ENCODE results near the gene CCAR1. TPM values are rescaled to one million over a fixed set of nuclear protein-coding genes. Genes with fewer than 3 reads are reported as not detected.
"Not testable (repeated sequence)": the region's sequence is repeated elsewhere in the genome, so short reads cannot be mapped to it uniquely, and the experiment has no call there.

Gene CCAR1
- polyA plus RNA-seq, 1 experiment: 61.4 TPM

- Histone ChIP-seq H3K4me3 (ENCODE audit: low read depth, low read length) (no peak overlapping the region), H3K27me3 (ENCODE audit: control insufficient read depth, insufficient read depth, low read length) (no peaks in the 10 kb centered on the region), H3K36me3 (ENCODE audit: control insufficient read depth, insufficient read depth, low read length) (no peaks in the 10 kb centered on the region)
- no peak for DNase-seq (ENCODE audit: low read depth)
- CTCF ChIA-PET: no interaction called here
- POLR2A ChIA-PET: no interaction called here
- no peak for TF ChIP-seq CTCF (IDR thresholded peaks at IDR 0.05; ENCODE audit: insufficient read depth, low read depth, low read length)
Observed at GRCh38 chr10:68804692-68805091, 83.7 kb downstream of the CCAR1 start.

GRCh38 chr10:68810830-68811229, 89.8 kb downstream of the CCAR1 start:
- POLR2A ChIA-PET; H3K36me3 ChIP-seq (ENCODE audit: control insufficient read depth, insufficient read depth, low read length); H3K27me3 ChIP-seq (ENCODE audit: control insufficient read depth, insufficient read depth, low read length); CTCF ChIA-PET; DNase-seq (ENCODE audit: low read depth); H3K4me3 ChIP-seq (ENCODE audit: low read depth, low read length): not testable (repeated sequence)

GRCh38 chr10:68811314-68812009, 90.4 kb downstream of the CCAR1 start:
- TF ChIP-seq CTCF (IDR thresholded peaks at IDR 0.05; ENCODE audit: insufficient read depth, low read depth, low read length): no peak
- POLR2A ChIA-PET: no interaction called here
- H3K4me3 ChIP-seq (ENCODE audit: low read depth, low read length): no peak overlapping the region
- H3K36me3 ChIP-seq (ENCODE audit: control insufficient read depth, insufficient read depth, low read length): no peaks in the 10 kb centered on the region
- DNase-seq (ENCODE audit: low read depth): no peak
- H3K27me3 ChIP-seq (ENCODE audit: control insufficient read depth, insufficient read depth, low read length): no peaks in the 10 kb centered on the region
- CTCF ChIA-PET: no interaction called here

- POLR2A ChIA-PET: no interaction called here
- Histone ChIP-seq H3K36me3 (ENCODE audit: control insufficient read depth, insufficient read depth, low read length) (no peaks in the 10 kb centered on the region), H3K27me3 (ENCODE audit: control insufficient read depth, insufficient read depth, low read length) (no peaks in the 10 kb centered on the region), H3K4me3 (ENCODE audit: low read depth, low read length) (no peak overlapping the region)
- CTCF ChIA-PET: interaction anchor here (1.3 kb wide), 1 partner anchor 25 kb away, joined by 4 read pairs; no protein-coding TSS in a partner anchor
- no peak for DNase-seq (ENCODE audit: low read depth)
- TF ChIP-seq CTCF (IDR thresholded peaks at IDR 0.05; ENCODE audit: insufficient read depth, low read depth, low read length): no peak
Observed at GRCh38 chr10:68812420-68812819, 91.4 kb downstream of the CCAR1 start.

GRCh38 chr10:68813559-68813958, 92.5 kb downstream of the CCAR1 start:
- CTCF ChIA-PET: no interaction called here
- H3K27me3 ChIP-seq (ENCODE audit: control insufficient read depth, insufficient read depth, low read length): no peaks in the 10 kb centered on the region
- DNase-seq (ENCODE audit: low read depth): no peak
- POLR2A ChIA-PET: no interaction called here
- no peaks in the 10 kb centered on the region for H3K36me3 ChIP-seq (ENCODE audit: control insufficient read depth, insufficient read depth, low read length)
- TF ChIP-seq CTCF (IDR thresholded peaks at IDR 0.05; ENCODE audit: insufficient read depth, low read depth, low read length): no peak
- no peak overlapping the region for H3K4me3 ChIP-seq (ENCODE audit: low read depth, low read length)
